Jurkat, Clone E6-1 (cell line): ENCODE data around the gene GLYATL1.
A peak's percentile ranks its signal among the peaks of the same experiment; 100 is the strongest.

Experiments used
- DNase-seq: peaks from one replicate; pipeline ENCODE4 v3.0.0-alpha.2; 2011; ENCODE audit warnings: low read depth, low spot score
- H3K4me3 ChIP-seq: 2 replicates; pipeline ENCODE4 v1.5.1; 2011; ENCODE audit warnings: mild to moderate bottlenecking, low read length, control low read depth, moderate library complexity

Gene GLYATL1

GRCh38 chr11:58924230-58924629 lies 15.1 kb upstream of the GLYATL1 start:
- H3K4me3 ChIP-seq = no peak overlapping the region
- no peak for DNase-seq

- H3K4me3 ChIP-seq = no peak overlapping the region
- no peak for DNase-seq
These were observed 13.0 kb upstream of the GLYATL1 start for GRCh38 chr11:58926251-58926650.

- H3K4me3 ChIP-seq = no peak overlapping the region
These were observed 12.6 kb upstream of the GLYATL1 start for GRCh38 chr11:58926695-58927094.

GRCh38 chr11:58927393-58928106 lies 11.7 kb upstream of the GLYATL1 start:
- H3K4me3 ChIP-seq = no peak overlapping the region
- peak; percentile 57 for DNase-seq

More at GRCh38 chr11:58926695-58927094, 12.6 kb upstream of the GLYATL1 start:
- no peak for DNase-seq

GRCh38 chr11:58928107-58928499 lies 11.2 kb upstream of the GLYATL1 start:
- H3K4me3 ChIP-seq = no peak overlapping the region
- DNase-seq = no peak

GRCh38 chr11:58928691-58929090 lies 10.6 kb upstream of the GLYATL1 start:
- no peak overlapping the region for H3K4me3 ChIP-seq
- no peak for DNase-seq

GRCh38 chr11:58930926-58931325 lies 8.4 kb upstream of the GLYATL1 start:
- no peak overlapping the region for H3K4me3 ChIP-seq
- DNase-seq = no peak

GRCh38 chr11:58933661-58934060 lies 5.6 kb upstream of the GLYATL1 start:
- no peak overlapping the region for H3K4me3 ChIP-seq
- DNase-seq = no peak

GRCh38 chr11:58934945-58935513 lies 4.3 kb upstream of the GLYATL1 start:
- H3K4me3 ChIP-seq = no peak overlapping the region
- DNase-seq = no peak

GRCh38 chr11:58938398-58938797 lies 890 bp upstream of the GLYATL1 start:
- no peak for DNase-seq
- no peak overlapping the region for H3K4me3 ChIP-seq

- DNase-seq = no peak
- H3K4me3 ChIP-seq = no peak overlapping the region
These were observed 740 bp downstream of the GLYATL1 start for GRCh38 chr11:58940028-58940427.

- DNase-seq = no peak
- H3K4me3 ChIP-seq = no peak overlapping the region
These were observed 2.5 kb downstream of the GLYATL1 start for GRCh38 chr11:58941838-58942237.

- no peak for DNase-seq
- H3K4me3 ChIP-seq = no peak overlapping the region
These were observed 6.4 kb downstream of the GLYATL1 start for GRCh38 chr11:58945663-58946062.

- H3K4me3 ChIP-seq = no peak overlapping the region
- DNase-seq = no peak
These were observed 9.9 kb downstream of the GLYATL1 start for GRCh38 chr11:58949184-58949583.

GRCh38 chr11:58957922-58958321 lies 18.6 kb downstream of the GLYATL1 start:
- DNase-seq = no peak
- no peak overlapping the region for H3K4me3 ChIP-seq

GRCh38 chr11:58958500-58958899 lies 19.2 kb downstream of the GLYATL1 start:
- DNase-seq = peak; percentile 45
- H3K4me3 ChIP-seq = no peak overlapping the region

GRCh38 chr11:58963551-58964104 lies 24.3 kb downstream of the GLYATL1 start:
- peak; percentile 5 for DNase-seq
- no peak overlapping the region for H3K4me3 ChIP-seq

- no peak overlapping the region for H3K4me3 ChIP-seq
- no peak for DNase-seq
These were observed 26.1 kb downstream of the GLYATL1 start for GRCh38 chr11:58965246-58965985.

GRCh38 chr11:58968251-58968711 lies 29.0 kb downstream of the GLYATL1 start:
- no peak overlapping the region for H3K4me3 ChIP-seq
- no peak for DNase-seq

GRCh38 chr11:58977470-58977869 lies 38.2 kb downstream of the GLYATL1 start:
- DNase-seq = no peak
- no peak overlapping the region for H3K4me3 ChIP-seq
